Endometrial microvascular endothelial cells (primary cell): ENCODE measurements around the gene GDPD4. TPM values are rescaled to one million over a fixed set of nuclear protein-coding genes. Genes with fewer than 3 reads are reported as not detected.

Source experiments
- in situ Hi-C: cut with HindIII; loops from 2 replicates; pipeline ENCODE4 v1.10.0; 2017; ENCODE audit warnings: low sequenced_read_pairs, low pct_unique_long_range_greater_than_20kb; ENCODE audit errors: inconsistent ontology term
- total RNA-seq: library from RNA; depleted of rRNA; stranded (reverse); fragments of >200 nt; gene quantifications from one replicate; pipeline ENCODE4 v1.2.3, GENCODE V29; 2015; ENCODE audit errors: inconsistent ontology term

The GDPD4 gene
- total RNA-seq, 1 donor from 2014 or later = not detected

- in situ Hi-C loops = no loop called here
These were observed 118.0 kb downstream of the GDPD4 start for GRCh38 chr11:77183431-77183984.

DNA sequence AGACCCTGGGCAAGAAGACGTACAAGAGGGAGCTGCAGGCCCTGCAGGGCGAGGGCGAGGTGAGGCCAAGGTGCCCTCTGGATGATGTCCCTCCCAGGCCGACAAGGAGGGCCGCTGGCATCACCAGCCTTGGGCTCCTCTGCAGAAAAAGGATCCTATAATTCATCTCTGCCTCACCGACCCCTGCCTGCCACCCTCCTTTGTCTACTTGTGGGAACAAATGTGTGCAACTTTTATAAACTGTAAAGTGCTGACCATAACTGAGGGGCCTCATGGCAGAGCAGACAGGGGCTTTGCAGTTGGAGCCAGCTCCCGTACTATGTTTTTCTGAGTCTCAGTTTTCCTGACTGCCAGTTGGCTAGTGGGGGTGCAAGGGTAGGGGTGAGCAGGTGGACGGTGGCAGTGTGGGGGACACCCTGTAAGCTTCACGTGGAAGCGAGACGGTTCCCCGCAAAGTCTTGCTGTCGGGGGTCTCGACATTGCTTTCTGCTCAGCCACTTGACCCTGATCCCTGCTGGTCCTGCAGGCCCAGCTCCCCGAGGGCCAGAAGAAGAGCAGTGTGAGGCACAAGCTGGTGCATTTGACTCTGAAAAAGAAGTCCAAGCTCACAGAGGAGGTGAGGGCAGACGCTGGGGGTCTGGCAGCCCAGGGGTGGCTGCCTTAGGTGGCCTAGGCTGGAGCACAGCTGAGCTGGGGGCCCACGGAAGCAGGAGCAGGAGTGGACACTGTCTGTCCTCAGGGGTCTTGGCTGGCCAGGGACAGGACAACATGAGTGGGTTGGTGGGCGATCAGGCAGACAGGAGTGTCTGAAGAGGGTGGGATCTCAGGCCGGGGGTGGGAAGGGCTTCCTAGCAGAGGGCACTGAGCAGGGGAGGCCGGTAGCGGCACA is 118.7 kb downstream of the GDPD4 start:
- in situ Hi-C loops = no loop called here

- in situ Hi-C loops = no loop called here
These were observed 119.5 kb downstream of the GDPD4 start for GRCh38 chr11:77181799-77182541.

DNA sequence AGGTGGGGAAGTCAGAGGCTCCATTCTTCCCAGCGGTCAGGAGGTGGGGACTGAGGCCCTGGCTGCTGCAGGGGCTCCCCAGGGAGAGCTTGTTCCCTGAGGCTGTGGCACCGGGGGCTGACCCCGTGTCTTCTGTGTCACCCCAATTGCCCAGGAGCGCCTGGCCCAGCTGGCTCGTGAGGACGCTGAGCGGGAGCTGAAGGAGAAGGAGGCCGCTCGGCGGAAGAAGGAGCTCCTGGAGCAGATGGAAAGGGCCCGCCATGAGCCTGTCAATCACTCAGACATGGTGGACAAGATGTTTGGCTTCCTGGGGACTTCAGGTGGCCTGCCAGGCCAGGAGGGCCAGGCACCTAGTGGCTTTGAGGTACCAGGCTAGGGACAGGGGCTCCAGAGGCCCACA is 120.3 kb downstream of the GDPD4 start:
- in situ Hi-C loops = no loop called here

- in situ Hi-C loops = no loop called here
These were observed 121.1 kb downstream of the GDPD4 start for GRCh38 chr11:77180346-77180745.

GRCh38 chr11:77179681-77180080 is 121.8 kb downstream of the GDPD4 start:
- in situ Hi-C loops = no loop called here

DNA sequence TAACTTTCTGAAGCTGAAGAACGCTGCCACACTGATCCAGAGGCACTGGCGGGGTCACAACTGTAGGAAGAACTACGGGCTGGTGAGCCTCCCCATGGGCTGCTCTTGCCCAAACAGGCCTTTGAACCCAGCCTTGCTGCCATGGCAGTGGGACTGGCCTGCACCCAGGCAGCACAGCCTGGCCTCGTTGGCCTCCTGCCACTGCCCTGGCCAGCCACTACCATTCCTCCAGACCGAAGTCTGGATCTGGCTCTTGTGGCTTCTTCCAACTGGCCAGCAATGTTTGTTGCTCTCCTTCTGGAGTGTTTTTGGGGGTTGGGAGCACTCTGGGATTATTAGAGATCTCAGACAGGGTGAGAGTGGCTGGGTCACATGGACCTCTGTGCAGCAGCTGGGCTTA is 122.4 kb downstream of the GDPD4 start:
- in situ Hi-C loops = no loop called here

GRCh38 chr11:77178150-77178549 is 123.3 kb downstream of the GDPD4 start:
- in situ Hi-C loops = no loop called here

DNA sequence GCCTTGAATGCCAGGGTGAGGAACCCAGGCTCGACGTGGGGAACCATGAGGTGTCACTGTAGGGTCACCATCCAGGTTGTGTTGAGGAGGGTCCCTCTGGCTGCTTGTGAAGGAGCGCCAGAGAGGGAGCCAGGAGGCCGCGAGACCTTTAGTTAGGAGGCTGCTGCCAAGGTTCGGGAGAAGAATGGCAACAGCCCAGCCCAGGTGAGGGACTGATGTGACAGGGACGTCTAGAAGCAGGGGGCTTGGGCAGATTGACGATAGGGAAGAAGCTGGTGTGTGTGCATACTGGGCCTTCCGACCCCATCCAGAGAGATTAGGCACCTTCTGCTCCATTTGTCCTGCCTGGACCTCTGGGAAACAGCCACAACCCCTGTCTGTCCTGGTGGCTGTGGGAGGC is 124.5 kb downstream of the GDPD4 start:
- in situ Hi-C loops = no loop called here

GRCh38 chr11:77175869-77176539 is 125.5 kb downstream of the GDPD4 start:
- in situ Hi-C loops = no loop called here

DNA sequence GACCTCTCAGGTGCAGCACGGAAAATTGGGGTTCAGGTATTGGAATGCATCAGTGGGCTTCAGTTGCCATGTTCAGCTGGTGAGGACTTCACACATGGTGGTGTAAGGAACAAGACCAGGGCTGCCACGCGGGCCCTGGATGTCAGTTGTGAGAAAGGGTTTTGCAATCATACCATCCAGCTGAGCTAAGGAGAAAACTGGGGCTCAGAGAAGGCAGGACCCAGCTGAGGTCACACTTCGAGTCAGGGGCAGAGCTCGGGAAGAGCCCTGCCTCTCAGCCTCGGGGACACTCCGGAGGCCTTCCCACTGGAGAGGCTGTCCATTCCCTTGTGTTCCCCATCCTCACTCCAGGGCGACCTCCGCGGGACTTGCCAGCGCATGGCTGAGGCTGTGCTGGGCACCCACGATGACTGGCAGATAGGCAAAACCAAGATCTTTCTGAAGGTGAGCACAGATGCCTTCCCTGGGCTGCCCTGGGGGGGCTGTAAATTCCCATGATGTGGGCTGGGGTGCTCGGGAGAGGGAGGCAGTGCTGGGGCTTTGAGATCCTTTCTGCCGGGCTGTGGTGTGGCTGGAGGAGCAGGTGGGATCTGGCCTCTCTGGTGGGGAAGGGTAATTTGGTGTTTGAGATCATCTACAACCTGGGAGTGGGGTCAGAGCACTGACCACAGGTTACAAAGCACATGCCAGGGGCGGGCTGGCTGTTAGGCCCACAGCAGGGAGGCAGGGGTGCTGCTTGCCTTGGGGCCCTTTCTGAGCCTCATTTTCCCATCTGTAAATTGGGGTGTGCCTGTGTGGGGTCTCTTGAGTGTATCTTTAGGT is 126.3 kb downstream of the GDPD4 start:
- in situ Hi-C loops = no loop called here

GRCh38 chr11:77174559-77174958 is 126.9 kb downstream of the GDPD4 start:
- in situ Hi-C loops = no loop called here

DNA sequence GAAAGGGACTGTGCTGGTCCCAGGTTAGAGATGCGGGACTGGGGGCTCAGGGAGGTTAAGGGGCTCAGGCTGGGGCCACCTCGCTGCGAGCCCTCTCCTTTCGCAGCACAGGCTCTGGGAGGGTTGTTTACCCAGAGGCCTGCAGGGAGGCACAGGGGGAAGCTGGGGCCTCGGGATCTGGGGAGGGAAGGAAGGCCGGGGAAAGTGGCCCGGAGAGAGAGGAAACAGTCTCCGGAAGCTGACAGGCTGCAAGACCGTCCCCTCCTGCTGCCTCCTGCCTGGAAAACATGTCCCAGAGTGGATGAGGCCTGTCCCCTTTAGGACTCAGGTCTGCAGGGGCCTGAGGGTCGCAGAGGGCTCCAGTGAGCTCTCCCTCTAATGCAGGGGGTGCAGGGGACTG is 128.0 kb downstream of the GDPD4 start:
- in situ Hi-C loops = no loop called here

GRCh38 chr11:77172666-77172982 is 128.9 kb downstream of the GDPD4 start:
- in situ Hi-C loops = no loop called here

- in situ Hi-C loops = no loop called here
These were observed 129.4 kb downstream of the GDPD4 start for GRCh38 chr11:77171885-77172665.

DNA sequence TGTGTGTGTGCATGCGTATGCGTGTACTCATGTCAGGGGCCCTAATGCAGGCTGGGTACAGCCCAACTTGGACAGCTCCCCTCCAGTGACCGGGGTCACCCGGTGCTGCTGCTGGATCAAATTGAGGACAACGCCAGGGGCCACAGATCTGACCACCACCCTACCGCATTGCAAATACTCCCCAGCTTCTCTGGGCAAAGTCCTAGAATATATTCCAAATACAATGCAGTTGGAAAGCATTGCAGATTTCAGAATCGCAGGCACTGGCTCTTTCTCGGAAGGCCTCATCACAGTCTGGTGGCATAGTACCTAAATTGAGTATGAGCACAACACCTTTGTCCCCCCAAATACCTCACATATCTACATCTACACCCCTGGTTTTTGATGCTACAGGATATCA is 130.2 kb downstream of the GDPD4 start:
- in situ Hi-C loops = no loop called here

- in situ Hi-C loops = no loop called here
These were observed 131.4 kb downstream of the GDPD4 start for GRCh38 chr11:77170107-77170506.

- in situ Hi-C loops = no loop called here
These were observed 133.7 kb downstream of the GDPD4 start for GRCh38 chr11:77167791-77168190.
